Ovary (tissue), 9 donors: ENCODE results near the gene FRMD4A. TPM values are rescaled to one million over a fixed set of nuclear protein-coding genes. Genes with fewer than 3 reads are reported as not detected.

Source experiments
- DNase-seq, 5 donors: peaks; one replicate each; pipeline ENCODE4 v3.0.0-alpha.2; 2019 to 2020
- H3K27ac ChIP-seq, 2 donors: fragments of 200-600 bp; one replicate each; pipeline versions ENCODE4 v1.5.1 to v1.8.0; 2019 to 2022
- H3K27me3 ChIP-seq: fragments of 200-600 bp; one replicate; pipeline ENCODE4 v1.8.0; 2022
- H3K36me3 ChIP-seq: fragments of 200-600 bp; sonication (generic); one replicate; pipeline ENCODE4 v1.5.1; 2019
- H3K4me1 ChIP-seq: one replicate; pipeline ENCODE4 v1.8.1; 2013; ENCODE audit warnings: mild to moderate bottlenecking, moderate library complexity; ENCODE audit not compliant: insufficient read depth
- H3K4me3 ChIP-seq: fragments of 200-600 bp; sonication (generic); one replicate; pipeline ENCODE4 v1.5.1; 2017
- H3K9me3 ChIP-seq, 2 donors: fragments of 200-600 bp in 1 of 2; sonication (generic) in 1 of 2; one replicate each; pipeline versions ENCODE4 v1.5.1 to v1.8.1; 2013 to 2019; ENCODE audit warnings: mild to moderate bottlenecking in 1 of 2, moderate library complexity in 1 of 2
- EP300 ChIP-seq: sonication (generic); formaldehyde crosslinking; IDR thresholded peaks from one replicate; pipeline ENCODE4 v1.6.1; 2017; ENCODE audit warnings: antibody characterized with exemption
- POLR2A ChIP-seq: fragments of 450-650 bp; IDR thresholded peaks from one replicate; pipeline ENCODE4 v1.6.1; 2017; ENCODE audit warnings: antibody characterized with exemption, mild to moderate bottlenecking, moderate library complexity
- WGBS, 3 donors: extraction: QIAGEN DNeasy Blood & Tissue Kit in 1 of 3; methylation state at CpG; one replicate each; pipeline versions ENCODE4 v1.1.5 to v1.1.7; 2013 to 2017; 5-methylcytosine and 5-hydroxymethylcytosine counted together
- intact Hi-C, 4 donors: fragments of 100-400 bp; cut with DNase I; formaldehyde crosslinking; loops; one replicate each; pipeline versions ENCODE4 v1.11.0 to v1.15.1; 2022 to 2023
- polyA plus RNA-seq, 2 donors: library from polyadenylated mRNA; stranded (reverse); fragments of 200-250 nt in 1 of 2; fragments of 350-450 nt in 1 of 2; fragmentation: Illumina TruSeq in 1 of 2; extraction: RNeasy Lipid Tissue Mini Kit (QIAGEN cat#74804) in 1 of 2; gene quantifications; one replicate each; pipeline ENCODE4 v1.2.3, GENCODE V29; 2013 to 2014
- total RNA-seq, 7 donors: library from RNA; depleted of rRNA in 2 of 7; stranded (reverse); fragments of >200 nt in 2 of 7; fragmentation: NEBNext Ultra II Directional in 3 of 7; extraction: Animal tissue kit (Norgen Biotek cat#: 25700) in 3 of 7; gene quantifications; one replicate each; pipeline versions ENCODE4 v1.1.0 to v1.2.4, GENCODE V29; 2016 to 2023
- TF ChIP-seq, protein P1 (sequence below), 3 donors: fragments of 450-650 bp in 2 of 3; fragments of 200-600 bp in 1 of 3; IDR thresholded peaks; one replicate each; pipeline versions ENCODE4 v1.5.1 to v1.8.0; 2016 to 2022; ENCODE audit warnings: antibody characterized with exemption in 3 of 3, mild to moderate bottlenecking in 1 of 3
- donor health status: DM: no; HTN: no; CAD: no; lungs with moderate emphysema.
- donor health status: DM: no; HTN: no; CAD: no.
- donor health status: Bipolar disorder and iron deficiency.
- donor health status: DM: yes; HTN: yes; CAD: no.
- donor health status: DM: no; HTN: no; CAD: no.
- donor health status: DM: yes; HTN: yes; CAD: no.

The FRMD4A gene
- total and polyA plus RNA-seq, 9 donors, result 5.5 to 24.7 (median 11.3) TPM

DNA sequence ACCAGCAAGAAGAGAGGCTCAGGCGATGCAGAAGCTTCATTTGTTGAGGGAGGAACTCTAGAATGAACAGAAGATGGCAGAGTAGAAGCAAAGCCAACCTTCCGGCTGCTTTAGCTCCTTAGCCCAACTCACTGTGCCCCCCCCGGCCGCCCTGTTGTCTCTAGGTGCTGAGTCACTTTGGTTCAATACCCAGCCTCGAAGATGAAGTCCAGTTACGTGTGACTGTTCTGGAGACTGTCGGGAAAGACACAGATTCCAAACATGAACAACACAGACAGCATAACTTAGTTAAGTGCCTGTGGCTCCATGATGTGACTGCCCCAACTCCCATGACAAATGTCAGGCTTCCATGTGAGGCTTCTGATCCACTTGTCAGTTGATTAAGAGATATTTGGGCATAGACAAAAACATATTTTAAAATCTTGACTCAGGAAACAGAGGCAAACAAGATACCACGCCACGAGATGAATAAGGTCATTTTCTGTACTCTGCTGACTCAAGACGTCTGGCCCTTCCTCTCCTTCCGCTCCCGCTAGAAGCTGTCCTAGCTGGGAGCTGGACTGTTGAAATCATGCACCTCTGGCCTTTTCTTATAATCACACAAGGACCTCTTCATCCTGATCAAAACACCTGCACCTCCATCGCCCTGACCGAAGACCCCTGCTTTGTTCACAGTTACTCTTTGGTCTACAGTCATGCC, 199.3 kb downstream of the FRMD4A start:
- no peaks in the 10 kb centered on the region for H3K4me1 ChIP-seq
- no peaks in the 10 kb centered on the region for H3K9me3 ChIP-seq
- no peak for DNase-seq
- intact Hi-C loops, result no loop called here
- TF ChIP-seq POLR2A, result no peak
- TF ChIP-seq, protein P1, sequence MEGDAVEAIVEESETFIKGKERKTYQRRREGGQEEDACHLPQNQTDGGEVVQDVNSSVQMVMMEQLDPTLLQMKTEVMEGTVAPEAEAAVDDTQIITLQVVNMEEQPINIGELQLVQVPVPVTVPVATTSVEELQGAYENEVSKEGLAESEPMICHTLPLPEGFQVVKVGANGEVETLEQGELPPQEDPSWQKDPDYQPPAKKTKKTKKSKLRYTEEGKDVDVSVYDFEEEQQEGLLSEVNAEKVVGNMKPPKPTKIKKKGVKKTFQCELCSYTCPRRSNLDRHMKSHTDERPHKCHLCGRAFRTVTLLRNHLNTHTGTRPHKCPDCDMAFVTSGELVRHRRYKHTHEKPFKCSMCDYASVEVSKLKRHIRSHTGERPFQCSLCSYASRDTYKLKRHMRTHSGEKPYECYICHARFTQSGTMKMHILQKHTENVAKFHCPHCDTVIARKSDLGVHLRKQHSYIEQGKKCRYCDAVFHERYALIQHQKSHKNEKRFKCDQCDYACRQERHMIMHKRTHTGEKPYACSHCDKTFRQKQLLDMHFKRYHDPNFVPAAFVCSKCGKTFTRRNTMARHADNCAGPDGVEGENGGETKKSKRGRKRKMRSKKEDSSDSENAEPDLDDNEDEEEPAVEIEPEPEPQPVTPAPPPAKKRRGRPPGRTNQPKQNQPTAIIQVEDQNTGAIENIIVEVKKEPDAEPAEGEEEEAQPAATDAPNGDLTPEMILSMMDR (IDR thresholded peaks at IDR 0.05), result no peak
- no peaks in the 10 kb centered on the region for H3K36me3 ChIP-seq
- H3K4me3 ChIP-seq, result no peak overlapping the region
- no peaks in the 10 kb centered on the region for H3K27me3 ChIP-seq
- WGBS, 3 donors, result 88 to 93% (median 90%) methylated on average over 14 of the region's 14 CpGs
- H3K27ac ChIP-seq, result no peak overlapping the region

DNA sequence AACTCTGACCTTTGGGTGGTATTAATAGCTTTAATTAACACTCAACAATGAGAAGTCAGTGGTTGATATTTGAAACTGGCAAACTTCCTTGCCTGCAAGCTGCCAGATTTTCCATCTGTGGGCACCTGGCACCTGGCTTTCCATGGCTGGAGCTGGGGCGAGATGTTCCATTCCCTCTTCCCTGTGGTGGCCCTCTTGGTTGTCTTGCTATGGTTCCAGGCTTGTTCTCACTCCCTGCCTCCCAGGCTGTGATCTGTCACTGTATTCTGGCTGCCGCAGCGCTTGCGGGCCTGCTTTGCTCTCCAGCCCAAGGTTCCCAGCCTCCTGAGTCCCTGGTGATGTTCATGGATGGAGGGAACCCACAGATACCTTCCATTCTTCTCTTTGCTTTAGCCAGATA, 201.0 kb downstream of the FRMD4A start:
- Histone ChIP-seq H3K27me3 (no peaks in the 10 kb centered on the region), H3K27ac (no peak overlapping the region), H3K4me1 (peaks cover 3% of the 10 kb centered on the region), H3K9me3 (no peaks in the 10 kb centered on the region), H3K36me3 (no peaks in the 10 kb centered on the region), H3K4me3 (no peak overlapping the region)
- no peak for DNase-seq
- intact Hi-C loops, result no loop called here
- 79 to 96% (median 93%) methylated on average over 4 of the region's 4 CpGs for WGBS, 3 donors
- no peak for TF ChIP-seq EP300
- TF ChIP-seq, protein P1 (IDR thresholded peaks at IDR 0.05), result no peak
- TF ChIP-seq POLR2A, result no peak

DNA sequence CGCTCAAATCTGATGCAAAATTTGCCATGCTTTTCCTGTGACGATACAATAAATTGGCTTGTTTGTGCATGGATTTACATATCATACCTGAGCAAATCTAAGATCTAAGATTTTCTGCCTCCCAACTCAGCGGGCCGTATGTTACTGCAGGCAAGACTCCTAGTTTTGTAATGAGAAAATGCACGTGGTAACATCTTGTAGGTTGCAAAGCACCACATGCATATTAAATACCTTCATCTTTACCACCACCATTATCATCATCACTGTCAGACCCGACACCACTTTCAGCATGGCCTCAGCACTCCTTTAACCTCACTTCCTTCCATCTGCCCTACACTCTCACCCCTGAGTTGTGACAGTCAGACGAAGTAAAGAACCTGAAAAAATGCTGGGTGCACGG, 202.2 kb downstream of the FRMD4A start:
- 77 to 92% (median 81%) methylated on average over 8 of the region's 8 CpGs for WGBS, 3 donors
- Histone ChIP-seq H3K27me3 (no peaks in the 10 kb centered on the region), H3K27ac (no peak overlapping the region), H3K4me3 (no peak overlapping the region), H3K9me3 (no peaks in the 10 kb centered on the region), H3K36me3 (no peaks in the 10 kb centered on the region), H3K4me1 (peaks cover 3% of the 10 kb centered on the region)
- TF ChIP-seq POLR2A (no peak), EP300 (no peak)
- TF ChIP-seq, protein P1 (IDR thresholded peaks at IDR 0.05), result no peak
- DNase-seq, result no peak
- intact Hi-C loops, result no loop called here

DNA sequence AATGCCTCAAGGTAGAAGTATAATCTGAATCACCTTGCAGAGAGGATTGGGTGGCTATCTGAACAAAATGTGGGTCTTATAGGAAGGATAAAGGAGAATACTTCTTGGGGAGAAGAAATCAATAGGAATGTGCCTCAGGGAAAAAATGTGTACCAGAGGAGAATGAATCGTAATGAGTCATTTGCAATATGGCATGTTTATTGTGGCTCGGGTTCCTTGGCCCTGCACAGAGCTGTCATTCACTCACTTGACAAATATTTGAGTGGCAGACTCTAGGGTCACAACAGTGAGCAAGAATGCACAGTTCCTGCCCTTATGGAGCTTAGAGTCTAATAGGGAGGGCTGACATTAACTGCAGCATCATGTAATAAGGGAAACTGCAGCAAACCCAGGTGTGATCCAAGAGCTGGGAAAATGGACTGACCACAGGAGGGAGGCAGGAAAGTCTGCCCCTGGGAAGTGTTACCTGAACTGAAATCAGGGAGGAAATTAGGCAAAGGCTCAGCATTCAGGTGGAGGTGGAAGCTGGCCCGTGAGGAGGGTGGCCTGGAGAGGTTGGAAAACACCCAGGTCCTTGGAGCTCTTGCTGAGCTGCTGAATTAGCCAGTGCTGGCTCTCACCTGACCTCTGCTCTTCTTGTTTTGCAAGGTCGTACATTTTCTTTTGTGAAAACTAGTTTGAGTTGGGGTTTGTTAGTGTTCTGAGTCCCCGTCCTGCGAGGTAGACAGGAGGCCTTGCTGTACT, 203.9 kb downstream of the FRMD4A start:
- H3K27me3 ChIP-seq, result no peaks in the 10 kb centered on the region
- TF ChIP-seq, protein P1 (IDR thresholded peaks at IDR 0.05), result no peak
- no peak for TF ChIP-seq POLR2A
- no peak for TF ChIP-seq EP300
- no peaks in the 10 kb centered on the region for H3K36me3 ChIP-seq
- no peak for DNase-seq
- 85 to 92% (median 86%) methylated on average over 6 of the region's 6 CpGs for WGBS, 3 donors
- intact Hi-C loops, result no loop called here
- H3K27ac ChIP-seq, result no peak overlapping the region
- peaks cover 3% of the 10 kb centered on the region for H3K4me1 ChIP-seq
- no peaks in the 10 kb centered on the region for H3K9me3 ChIP-seq
- H3K4me3 ChIP-seq, result no peak overlapping the region
